ENCODE data around the gene ATP2B2. TPM values are rescaled to one million over a fixed set of nuclear protein-coding genes. Genes with fewer than 3 reads are reported as not detected.

ATP2B2 gene
- total RNA-seq, 4 donors from 2014 or later: 0.42 to 2.0 (median 1.1) TPM

DNA sequence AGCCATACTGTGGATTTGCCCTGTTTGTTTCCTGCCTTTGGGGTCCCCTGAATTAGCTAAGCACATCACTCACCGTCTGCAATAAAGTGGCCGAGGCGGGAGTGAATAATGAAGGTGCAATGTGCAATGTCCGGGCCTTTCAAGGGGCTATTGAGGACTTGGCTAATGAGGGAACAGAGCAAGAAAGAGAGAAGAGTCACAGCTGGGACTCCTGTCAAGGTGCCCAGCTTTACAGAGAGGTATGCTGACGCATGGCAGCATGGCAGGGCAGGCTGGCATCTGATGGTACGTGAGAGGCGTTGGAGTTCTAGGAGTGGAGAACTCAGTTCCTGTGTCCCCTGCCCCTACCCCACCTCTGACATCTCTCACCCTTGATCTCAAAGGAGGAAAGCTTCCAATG lies 13.8 kb upstream of the ATP2B2 start:
- H3K4me1 ChIP-seq: no peaks in the 10 kb centered on the region
- H3K36me3 ChIP-seq: no peaks in the 10 kb centered on the region
- no peak overlapping the region for H3K27ac ChIP-seq
- no peaks in the 10 kb centered on the region for H3K9me3 ChIP-seq
- TF ChIP-seq CTCF (IDR thresholded peaks at IDR 0.05) (no peak), POLR2A (IDR thresholded peaks at IDR 0.05) (no peak), EP300 (IDR thresholded peaks at IDR 0.05) (no peak)
- no peak overlapping the region for H3K4me3 ChIP-seq
- WGBS, 2 donors: 54 to 76% methylated on average over 7 of the region's 7 CpGs
- no peak for DNase-seq (ENCODE audit: low spot score in 2 of 2)
- peaks cover 0 to 5% of the 10 kb centered on the region in 2 donors for H3K27me3 ChIP-seq

- Histone ChIP-seq H3K4me1 (no peaks in the 10 kb centered on the region), H3K9me3 (no peaks in the 10 kb centered on the region), H3K27ac (no peak overlapping the region), H3K4me3 (no peak overlapping the region), H3K36me3 (no peaks in the 10 kb centered on the region), H3K27me3 (peaks cover 0 to 5% of the 10 kb centered on the region in 2 donors)
- TF ChIP-seq CTCF (IDR thresholded peaks at IDR 0.05) (no peak), POLR2A (IDR thresholded peaks at IDR 0.05) (no peak), EP300 (IDR thresholded peaks at IDR 0.05) (no peak)
- DNase-seq (ENCODE audit: low spot score in 2 of 2): no peak
- WGBS, 2 donors: 58 to 72% methylated on average over 13 of the region's 13 CpGs
Observed at GRCh38 chr3:10518506-10519150, 13.2 kb upstream of the ATP2B2 start.

GRCh38 chr3:10517627-10518026 lies 12.2 kb upstream of the ATP2B2 start:
- no peak for DNase-seq (ENCODE audit: low spot score in 2 of 2)
- Histone ChIP-seq H3K4me3 (no peak overlapping the region), H3K27ac (no peak overlapping the region), H3K4me1 (no peaks in the 10 kb centered on the region), H3K36me3 (no peaks in the 10 kb centered on the region), H3K9me3 (no peaks in the 10 kb centered on the region), H3K27me3 (peaks cover 0 to 5% of the 10 kb centered on the region in 2 donors)
- 67 to 71% methylated on average over 7 of the region's 7 CpGs for WGBS, 2 donors
- TF ChIP-seq CTCF (IDR thresholded peaks at IDR 0.05): no peak
- TF ChIP-seq EP300 (IDR thresholded peaks at IDR 0.05): no peak
- TF ChIP-seq POLR2A (IDR thresholded peaks at IDR 0.05): no peak

DNA sequence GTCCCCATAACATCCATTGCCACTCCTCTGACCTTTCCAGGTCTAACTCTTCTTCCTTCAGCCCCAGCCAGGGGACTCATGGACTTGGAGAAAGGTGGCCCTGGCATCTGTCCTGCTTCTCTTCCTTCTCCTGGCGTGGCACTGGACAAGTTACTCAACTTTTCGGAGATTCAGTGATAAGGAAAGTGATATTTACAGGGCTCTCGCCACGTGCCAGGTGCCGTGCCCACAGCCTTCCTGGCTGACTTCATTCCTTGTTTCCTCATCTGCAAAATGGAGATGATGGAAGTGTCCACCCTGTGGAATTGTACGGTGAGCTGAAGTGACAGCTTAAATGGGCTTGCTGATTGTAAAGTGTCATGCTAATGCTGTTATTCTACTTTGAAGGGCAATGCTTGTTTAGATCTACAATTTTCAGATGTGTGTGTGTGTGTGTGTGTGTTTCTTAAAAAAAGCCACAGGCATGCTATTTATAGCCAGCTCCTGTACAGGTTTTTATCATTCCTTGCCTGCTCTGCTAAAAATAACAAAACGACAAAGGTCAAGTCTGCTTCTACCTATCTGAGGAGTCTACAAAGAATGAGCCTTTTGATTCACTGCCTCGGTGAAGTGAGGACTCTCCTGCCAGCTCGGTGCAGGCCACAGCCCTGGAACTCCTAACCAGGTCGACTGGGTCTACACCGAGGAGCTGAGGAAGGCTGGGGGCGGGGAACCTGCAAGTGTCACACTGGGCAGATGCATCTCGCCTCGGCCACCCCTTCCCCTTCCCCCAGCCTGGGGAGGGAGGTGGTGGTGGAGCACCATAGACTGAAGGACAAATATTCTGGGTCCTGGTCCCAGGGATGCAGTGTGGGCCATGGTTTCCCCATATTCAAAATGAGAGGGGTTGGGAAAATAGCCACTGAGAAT lies 11.4 kb upstream of the ATP2B2 start:
- Histone ChIP-seq H3K9me3 (no peaks in the 10 kb centered on the region), H3K4me1 (no peaks in the 10 kb centered on the region), H3K36me3 (no peaks in the 10 kb centered on the region), H3K4me3 (no peak overlapping the region), H3K27me3 (peaks cover 0 to 5% of the 10 kb centered on the region in 2 donors), H3K27ac (no peak overlapping the region)
- DNase-seq (ENCODE audit: low spot score in 2 of 2): no peak
- WGBS, 2 donors: 56 to 60% methylated on average over 14 of the region's 14 CpGs
- TF ChIP-seq CTCF (IDR thresholded peaks at IDR 0.05) (no peak), EP300 (IDR thresholded peaks at IDR 0.05) (no peak), POLR2A (IDR thresholded peaks at IDR 0.05) (no peak)

All from tibial nerve (tissue), 4 donors.